Subcutaneous adipose tissue (tissue), 4 donors: ENCODE measurements around the gene PRR5L. TPM values are rescaled to one million over a fixed set of nuclear protein-coding genes. Genes with fewer than 3 reads are reported as not detected.

Source experiments
- total RNA-seq, 4 donors: library from RNA; depleted of rRNA; stranded (reverse); fragments of >200 nt; gene quantifications; one replicate each; pipeline ENCODE4 v1.1.0, GENCODE V29; 2016
- TF ChIP-seq, protein P1 (sequence below): fragments of 450-650 bp; IDR thresholded peaks from one replicate; pipeline ENCODE4 v1.5.1; 2016; ENCODE audit warnings: low read depth, mild to moderate bottlenecking, control low read depth, antibody characterized with exemption, moderate library complexity

PRR5L gene
- total RNA-seq, 4 donors from 2014 or later = 10.6 to 24.8 (median 12.9) TPM

DNA sequence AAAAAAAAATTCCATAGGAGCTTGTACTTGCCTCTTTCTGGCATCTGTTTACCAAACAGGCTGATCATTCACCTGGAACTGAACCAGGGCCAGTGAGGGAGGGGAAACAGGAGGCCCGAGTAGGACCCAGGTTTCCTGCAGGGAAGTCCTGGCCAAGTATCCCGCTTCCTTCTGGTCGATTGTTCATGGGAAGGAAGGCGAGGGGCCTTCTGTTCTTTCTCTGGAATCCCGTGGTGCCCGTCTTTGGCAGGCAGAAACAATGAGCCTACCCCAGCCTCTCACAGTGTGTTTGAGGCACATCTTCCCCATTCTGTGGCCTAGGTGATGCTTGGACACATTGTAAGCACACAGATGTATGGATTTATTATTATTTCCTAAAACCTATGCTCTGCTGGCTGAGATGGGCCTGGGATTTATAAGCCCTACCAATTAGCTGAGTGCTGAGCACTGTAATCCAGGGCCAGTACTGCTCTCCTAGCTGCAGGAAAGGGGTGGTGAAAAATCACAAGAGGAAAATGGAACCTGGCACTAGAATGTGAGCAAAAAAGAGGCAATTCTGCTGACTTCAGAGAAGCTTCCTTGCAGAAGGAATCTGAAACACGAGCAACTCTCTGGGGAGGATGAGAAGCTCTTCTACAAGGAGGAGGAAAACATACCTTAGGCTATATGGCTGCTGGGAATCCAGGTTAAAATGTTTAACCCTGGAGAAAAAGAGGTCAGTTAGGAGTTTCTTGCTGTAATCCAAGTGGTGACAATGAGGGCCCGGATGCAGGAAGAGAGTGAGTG is 53.5 kb downstream of the PRR5L start:
- TF ChIP-seq, protein P1, sequence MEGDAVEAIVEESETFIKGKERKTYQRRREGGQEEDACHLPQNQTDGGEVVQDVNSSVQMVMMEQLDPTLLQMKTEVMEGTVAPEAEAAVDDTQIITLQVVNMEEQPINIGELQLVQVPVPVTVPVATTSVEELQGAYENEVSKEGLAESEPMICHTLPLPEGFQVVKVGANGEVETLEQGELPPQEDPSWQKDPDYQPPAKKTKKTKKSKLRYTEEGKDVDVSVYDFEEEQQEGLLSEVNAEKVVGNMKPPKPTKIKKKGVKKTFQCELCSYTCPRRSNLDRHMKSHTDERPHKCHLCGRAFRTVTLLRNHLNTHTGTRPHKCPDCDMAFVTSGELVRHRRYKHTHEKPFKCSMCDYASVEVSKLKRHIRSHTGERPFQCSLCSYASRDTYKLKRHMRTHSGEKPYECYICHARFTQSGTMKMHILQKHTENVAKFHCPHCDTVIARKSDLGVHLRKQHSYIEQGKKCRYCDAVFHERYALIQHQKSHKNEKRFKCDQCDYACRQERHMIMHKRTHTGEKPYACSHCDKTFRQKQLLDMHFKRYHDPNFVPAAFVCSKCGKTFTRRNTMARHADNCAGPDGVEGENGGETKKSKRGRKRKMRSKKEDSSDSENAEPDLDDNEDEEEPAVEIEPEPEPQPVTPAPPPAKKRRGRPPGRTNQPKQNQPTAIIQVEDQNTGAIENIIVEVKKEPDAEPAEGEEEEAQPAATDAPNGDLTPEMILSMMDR = no peak

DNA sequence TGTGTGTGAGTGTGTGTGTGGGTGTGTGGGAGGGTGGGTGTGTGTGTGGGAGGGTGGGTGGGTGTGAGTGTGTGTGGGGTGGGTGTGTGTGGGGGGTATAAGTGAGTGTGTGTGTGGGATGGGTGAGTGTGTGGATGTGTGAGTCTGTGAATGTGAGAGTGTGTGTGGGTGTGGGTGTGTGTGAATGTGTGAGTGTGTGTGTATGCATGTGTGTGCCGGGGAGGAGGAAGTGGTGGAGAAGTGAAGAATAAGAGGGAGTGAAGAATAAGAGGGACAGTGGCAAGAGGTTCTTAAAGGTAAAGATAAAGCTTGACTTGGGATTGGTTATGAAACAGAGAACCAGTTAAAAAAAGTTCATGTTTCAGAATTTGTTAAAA is 54.0 kb downstream of the PRR5L start:
- TF ChIP-seq, protein P1 = no peak

DNA sequence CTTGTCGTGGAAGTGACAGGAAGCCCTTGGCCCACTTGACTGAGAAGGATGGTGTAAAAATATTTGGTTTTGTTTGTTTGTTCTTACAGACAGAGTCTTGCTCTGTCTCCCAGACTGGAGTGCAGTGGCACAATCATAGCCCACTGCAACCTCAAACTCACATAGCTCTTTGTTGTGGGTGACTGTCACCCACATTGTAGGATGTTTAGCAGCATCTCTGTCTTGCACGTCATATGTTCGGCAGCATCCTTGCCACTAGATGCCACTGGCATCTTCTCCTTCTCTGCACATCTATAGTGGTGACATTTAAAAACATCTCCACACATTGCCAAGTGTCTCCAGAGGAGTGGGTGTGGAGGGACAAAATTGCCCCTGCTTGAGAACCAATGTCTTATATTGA is 56.8 kb downstream of the PRR5L start:
- TF ChIP-seq, protein P1 = no peak

DNA sequence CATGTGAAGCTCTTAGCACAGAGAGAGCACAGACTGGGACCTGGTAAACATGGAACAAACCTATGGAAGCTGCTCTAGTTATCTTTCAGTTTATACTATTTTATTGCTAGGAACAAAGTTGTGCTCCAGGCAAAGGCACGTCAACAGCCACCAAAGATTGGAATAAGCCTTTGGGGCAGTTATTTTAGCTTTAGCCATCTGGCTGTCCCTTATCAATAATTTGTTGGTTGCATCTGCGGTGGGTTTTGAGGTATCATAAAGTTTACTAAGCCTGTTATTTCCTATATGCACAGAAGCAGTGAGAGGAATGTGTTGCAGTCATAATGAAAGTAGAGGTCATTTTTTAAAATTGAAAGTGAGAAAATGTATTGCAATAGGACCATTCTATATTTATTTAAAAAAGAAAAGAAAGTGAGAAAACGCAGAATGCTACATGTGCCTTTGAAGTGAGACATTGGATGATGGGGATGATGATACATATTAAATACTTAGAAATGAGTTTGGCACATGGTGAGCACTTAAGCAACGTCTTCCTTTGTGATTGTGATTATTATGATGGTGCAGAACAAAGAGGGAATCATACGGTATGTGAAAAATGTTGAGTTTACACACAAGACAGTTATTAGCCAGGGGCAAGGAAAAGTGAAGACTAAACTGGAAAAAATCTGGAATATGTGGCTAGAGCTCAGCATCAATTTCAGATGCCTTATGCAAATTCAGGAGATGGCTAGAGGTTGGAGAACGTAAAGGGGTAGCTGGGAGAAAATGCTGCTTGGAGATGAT is 58.3 kb downstream of the PRR5L start:
- TF ChIP-seq, protein P1 = no peak

DNA sequence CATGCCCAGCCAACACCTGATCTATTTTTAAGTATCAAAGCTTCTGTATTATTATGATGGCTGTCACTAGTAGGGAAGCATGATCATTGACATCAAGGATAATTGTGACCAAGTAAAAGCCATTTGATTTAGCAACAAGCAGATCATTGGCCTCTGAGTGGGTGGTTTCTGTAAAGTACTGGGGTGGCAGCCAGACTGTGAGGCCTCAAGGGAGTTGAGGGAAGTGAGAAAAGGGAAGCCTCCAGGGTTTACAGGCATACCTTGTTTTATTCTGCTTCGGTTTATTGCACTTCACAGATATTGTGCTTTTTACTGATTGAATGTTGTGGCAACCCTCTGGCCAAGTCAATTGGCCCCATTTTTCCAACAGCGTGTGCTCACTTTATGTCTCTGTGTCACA is 60.1 kb downstream of the PRR5L start:
- TF ChIP-seq, protein P1 = no peak

DNA sequence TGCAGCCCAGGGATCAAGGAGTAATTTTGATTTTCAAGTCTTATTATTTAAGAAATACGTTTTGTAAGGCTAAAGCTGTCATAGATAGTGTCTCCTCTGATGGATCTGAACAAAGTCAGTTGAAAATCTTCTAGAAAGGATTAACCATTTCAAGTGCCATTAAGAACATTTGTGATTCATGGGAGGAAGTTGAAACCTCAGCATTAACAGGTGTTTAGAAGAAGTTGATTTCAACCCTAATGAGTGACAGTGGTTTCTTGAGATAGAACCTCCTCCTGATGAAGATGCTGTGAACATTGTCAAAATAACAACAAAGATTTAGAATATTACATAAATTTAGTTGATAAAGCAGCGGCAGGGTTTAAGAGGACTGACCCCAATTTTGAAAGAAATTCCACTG is 61.7 kb downstream of the PRR5L start:
- TF ChIP-seq, protein P1 = no peak

DNA sequence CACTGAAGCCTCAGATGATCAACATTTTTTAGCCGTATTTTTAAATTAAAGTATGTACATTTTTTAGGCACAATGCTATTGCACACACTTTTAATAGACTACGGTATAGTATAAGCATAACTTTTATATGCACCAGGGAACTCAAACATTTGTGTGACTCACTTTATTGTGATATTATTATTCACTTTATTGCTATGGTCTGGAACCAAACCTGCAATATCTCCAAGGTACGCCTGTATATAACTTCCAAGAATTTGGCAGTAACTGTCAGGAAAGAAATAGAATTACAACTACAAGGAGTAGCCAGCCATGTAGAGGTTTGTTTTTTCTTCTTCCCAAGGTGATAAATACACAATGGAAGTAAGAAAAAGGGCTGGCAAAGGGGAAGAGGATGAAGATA is 62.3 kb downstream of the PRR5L start:
- TF ChIP-seq, protein P1 = no peak
